ENCODE measurements around the gene ANKRD63. TPM values are rescaled to one million over a fixed set of nuclear protein-coding genes. Genes with fewer than 3 reads are reported as not detected.

Gene ANKRD63
- total and polyA plus RNA-seq, 2 donors (not counting 1 experiment from before 2014, with no cell fraction given): 0.25 TPM; not detected in 1

DNA sequence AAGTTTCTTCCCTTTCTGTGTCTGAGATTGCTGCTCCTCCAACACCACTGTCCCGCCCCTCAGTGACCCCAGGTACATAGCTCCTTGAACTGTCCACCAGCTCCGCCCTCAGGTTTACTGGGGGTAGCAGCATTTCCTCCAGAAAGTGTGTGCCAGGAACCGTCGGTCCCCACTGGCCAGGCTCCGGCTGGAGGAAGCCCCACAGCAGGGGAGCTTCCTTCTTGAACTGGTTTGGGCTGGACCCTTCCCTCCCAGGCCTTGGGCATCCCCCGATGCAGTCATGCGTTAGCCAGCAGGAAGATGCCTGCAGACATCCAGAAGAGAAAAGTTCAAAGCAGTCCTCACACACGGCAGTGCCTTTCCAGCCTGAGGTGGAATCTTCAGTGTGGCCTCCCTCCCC lies 24.3 kb downstream of the ANKRD63 start:
- peaks cover 2% of the 10 kb centered on the region in 2 donors for H3K4me1 ChIP-seq (ENCODE audit: control insufficient read depth in 2 of 2, insufficient read depth in 2 of 2, low read length in 2 of 2)
- Mint-ChIP-seq H3K4me1 (peaks cover 5% of the 10 kb centered on the region), H3K9me3 (ENCODE audit: insufficient read depth) (no peaks in the 10 kb centered on the region), H3K27me3 (peaks cover 12% of the 10 kb centered on the region), H3K4me3 (no peak overlapping the region), H3K27ac (no peak overlapping the region)
- 60% methylated on average over 8 of the region's 8 CpGs for WGBS (ENCODE audit: insufficient coverage)
- ATAC-seq (ENCODE audit: low read depth) (no peak), DNase-seq (no peak)
- H3K9ac ChIP-seq (ENCODE audit: low read length): no peak overlapping the region
- H3K36me3 ChIP-seq (replicated peaks in 1 of 2; ENCODE audit: control extremely low read depth in 1 of 2, control insufficient read depth in 1 of 2, extremely low read depth in 1 of 2, insufficient read depth in 2 of 2, low read length in 1 of 2): no peaks in the 10 kb centered on the region
- H3K4me3 ChIP-seq (ENCODE audit: control extremely low read depth in 1 of 5, extremely low read depth in 1 of 5, insufficient read depth in 1 of 5, low read depth in 2 of 5, low read length in 4 of 5): no peak overlapping the region
- intact Hi-C loops (cut with micrococcal nuclease): no loop called here
- H3K27me3 ChIP-seq (replicated peaks in 1 of 4; ENCODE audit: control extremely low read depth in 1 of 4, control insufficient read depth in 3 of 4, insufficient read depth in 4 of 4, low read length in 3 of 4): peaks cover 0 to 7% (median 2%) of the 10 kb centered on the region in 4 experiments
- no peaks in the 10 kb centered on the region for H3K79me2 ChIP-seq (ENCODE audit: control insufficient read depth, insufficient read depth, low read length)
- H3K9me3 ChIP-seq (ENCODE audit: control extremely low read depth in 1 of 3, control insufficient read depth in 2 of 3, insufficient read depth in 1 of 3, low read length in 2 of 3): peaks cover 0 to under 1% (median 0%) of the 10 kb centered on the region in 3 donors
- ChIA-PET CTCF (interaction anchor here (1.7 kb wide), 1 partner anchor 15 kb away, joined by 5 read pairs; no protein-coding TSS in a partner anchor), POLR2A (interaction anchor here (0.6 kb wide), 1 partner anchor 152 kb away, joined by 3 read pairs; no protein-coding TSS in a partner anchor)
- no peak for TF ChIP-seq EZH2 (IDR thresholded peaks at IDR 0.05; ENCODE audit: borderline replicate concordance, insufficient read depth, low read depth, low read length, poor library complexity, severe bottlenecking)
- TF ChIP-seq, protein P1, sequence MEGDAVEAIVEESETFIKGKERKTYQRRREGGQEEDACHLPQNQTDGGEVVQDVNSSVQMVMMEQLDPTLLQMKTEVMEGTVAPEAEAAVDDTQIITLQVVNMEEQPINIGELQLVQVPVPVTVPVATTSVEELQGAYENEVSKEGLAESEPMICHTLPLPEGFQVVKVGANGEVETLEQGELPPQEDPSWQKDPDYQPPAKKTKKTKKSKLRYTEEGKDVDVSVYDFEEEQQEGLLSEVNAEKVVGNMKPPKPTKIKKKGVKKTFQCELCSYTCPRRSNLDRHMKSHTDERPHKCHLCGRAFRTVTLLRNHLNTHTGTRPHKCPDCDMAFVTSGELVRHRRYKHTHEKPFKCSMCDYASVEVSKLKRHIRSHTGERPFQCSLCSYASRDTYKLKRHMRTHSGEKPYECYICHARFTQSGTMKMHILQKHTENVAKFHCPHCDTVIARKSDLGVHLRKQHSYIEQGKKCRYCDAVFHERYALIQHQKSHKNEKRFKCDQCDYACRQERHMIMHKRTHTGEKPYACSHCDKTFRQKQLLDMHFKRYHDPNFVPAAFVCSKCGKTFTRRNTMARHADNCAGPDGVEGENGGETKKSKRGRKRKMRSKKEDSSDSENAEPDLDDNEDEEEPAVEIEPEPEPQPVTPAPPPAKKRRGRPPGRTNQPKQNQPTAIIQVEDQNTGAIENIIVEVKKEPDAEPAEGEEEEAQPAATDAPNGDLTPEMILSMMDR (IDR thresholded peaks at IDR 0.05): no peak
- H3K4me2 ChIP-seq (replicated peaks; ENCODE audit: low read depth, low read length, poor library complexity, severe bottlenecking): no peak overlapping the region
- no peaks in the 10 kb centered on the region for H4K20me1 ChIP-seq (ENCODE audit: control insufficient read depth, insufficient read depth, low read length, poor library complexity, severe bottlenecking)
- no peak overlapping the region for H2AFZ ChIP-seq (ENCODE audit: insufficient read depth, low read depth, low read length, poor library complexity, severe bottlenecking)
- H3K27ac ChIP-seq (ENCODE audit: low read length in 2 of 2): no peak overlapping the region

DNA sequence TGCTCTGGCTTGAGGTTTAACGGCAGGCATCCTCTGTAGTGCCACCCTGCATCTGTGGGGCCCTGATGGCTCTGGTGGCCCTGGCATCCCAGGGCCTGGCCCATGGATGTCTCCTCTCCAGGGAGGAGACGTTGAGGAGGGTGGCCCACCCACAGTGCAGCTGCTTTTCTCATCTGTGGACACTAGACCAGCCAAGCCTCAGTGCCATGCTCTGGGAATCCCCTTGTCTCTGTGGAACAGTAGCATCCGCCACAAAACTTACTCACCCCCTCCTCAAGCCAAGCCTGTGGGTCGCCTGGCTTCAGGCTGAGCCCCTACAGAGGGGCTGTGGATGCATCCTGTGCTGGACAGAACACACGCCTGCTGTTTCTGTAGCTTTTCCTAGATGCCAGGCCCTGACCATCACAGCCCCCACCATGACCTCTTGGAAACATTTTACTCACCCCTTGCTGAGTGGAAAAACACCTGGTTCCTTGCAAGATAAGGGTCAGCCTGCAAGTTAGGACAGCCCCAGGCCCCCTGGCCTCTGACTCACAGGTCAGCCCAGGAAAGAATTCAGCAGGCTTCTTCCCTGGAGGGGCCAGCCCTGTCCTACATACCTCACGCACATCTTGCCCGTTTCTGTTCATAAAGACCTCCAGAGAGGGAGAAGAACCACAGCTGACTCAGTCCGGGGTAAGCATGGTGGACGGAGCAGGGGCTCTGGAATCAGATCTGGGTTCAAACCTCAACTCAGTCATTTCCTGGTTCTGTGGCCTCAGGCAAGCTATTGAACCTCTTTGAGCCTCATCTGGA lies 25.0 kb downstream of the ANKRD63 start:
- Histone ChIP-seq H3K27ac (ENCODE audit: low read length in 2 of 2) (no peak overlapping the region), H3K4me1 (ENCODE audit: control insufficient read depth in 2 of 2, insufficient read depth in 2 of 2, low read length in 2 of 2) (peaks cover 9% of the 10 kb centered on the region in 2 donors), H3K27me3 (replicated peaks in 1 of 4; ENCODE audit: control extremely low read depth in 1 of 4, control insufficient read depth in 3 of 4, insufficient read depth in 4 of 4, low read length in 3 of 4) (peaks cover 0 to 14% (median 6%) of the 10 kb centered on the region in 4 experiments), H3K9ac (ENCODE audit: low read length) (no peak overlapping the region), H3K9me3 (ENCODE audit: control extremely low read depth in 1 of 3, control insufficient read depth in 2 of 3, insufficient read depth in 1 of 3, low read length in 2 of 3) (peaks cover 0 to 6% (median 0%) of the 10 kb centered on the region in 3 donors), H4K20me1 (ENCODE audit: control insufficient read depth, insufficient read depth, low read length, poor library complexity, severe bottlenecking) (no peaks in the 10 kb centered on the region), H3K36me3 (replicated peaks in 1 of 2; ENCODE audit: control extremely low read depth in 1 of 2, control insufficient read depth in 1 of 2, extremely low read depth in 1 of 2, insufficient read depth in 2 of 2, low read length in 1 of 2) (no peaks in the 10 kb centered on the region), H2AFZ (ENCODE audit: insufficient read depth, low read depth, low read length, poor library complexity, severe bottlenecking) (no peak overlapping the region), H3K79me2 (ENCODE audit: control insufficient read depth, insufficient read depth, low read length) (no peaks in the 10 kb centered on the region), H3K4me2 (replicated peaks; ENCODE audit: low read depth, low read length, poor library complexity, severe bottlenecking) (no peak overlapping the region), H3K4me3 (ENCODE audit: control extremely low read depth in 1 of 5, extremely low read depth in 1 of 5, insufficient read depth in 1 of 5, low read depth in 2 of 5, low read length in 4 of 5) (no peak overlapping the region)
- TF ChIP-seq, protein P1 (IDR thresholded peaks at IDR 0.05): no peak
- no peak for TF ChIP-seq EZH2 (IDR thresholded peaks at IDR 0.05; ENCODE audit: borderline replicate concordance, insufficient read depth, low read depth, low read length, poor library complexity, severe bottlenecking)
- POLR2A ChIA-PET: interaction anchor here (0.6 kb wide), 1 partner anchor 152 kb away, joined by 3 read pairs; no protein-coding TSS in a partner anchor
- intact Hi-C loops (cut with micrococcal nuclease): no loop called here
- CTCF ChIA-PET: interaction anchor here (0.9 to 1.7 kb wide), 2 partner anchors 16 kb away, joined by 3 to 5 read pairs; no protein-coding TSS in a partner anchor
- ATAC-seq (ENCODE audit: low read depth) (no peak), DNase-seq (no peak)
- peaks cover 10% of the 10 kb centered on the region for H3K4me1 Mint-ChIP-seq
- no peaks in the 10 kb centered on the region for H3K9me3 Mint-ChIP-seq (ENCODE audit: insufficient read depth)
- H3K27me3 Mint-ChIP-seq: peaks cover 18% of the 10 kb centered on the region
- 78% methylated on average over 8 of the region's 9 CpGs for WGBS (ENCODE audit: insufficient coverage)
- no peak overlapping the region for H3K4me3 Mint-ChIP-seq
- H3K27ac Mint-ChIP-seq: no peak overlapping the region

Measured in B cell (primary cell).